MV-4-11 (cell line): Measurements from ENCODE around the gene PLEKHH1.
"Not testable (repeated sequence)": the region's sequence is repeated elsewhere in the genome, so short reads cannot be mapped to it uniquely, and the experiment has no call there.

ENCODE experiments used
- DNase-seq: peaks from one replicate; lab custom pipeline; 2025; lab: John Stamatoyannopoulos, UW

The PLEKHH1 gene

GRCh38 chr14:67583711-67584644 lies 50.9 kb downstream of the PLEKHH1 start:
- no peak for DNase-seq

GRCh38 chr14:67584978-67585377 lies 51.9 kb downstream of the PLEKHH1 start:
- DNase-seq = no peak

- DNase-seq = no peak
These were observed 53.3 kb downstream of the PLEKHH1 start for GRCh38 chr14:67586369-67586768.

- no peak for DNase-seq
These were observed 56.2 kb downstream of the PLEKHH1 start for GRCh38 chr14:67589204-67589770.

GRCh38 chr14:67593650-67594049 lies 60.6 kb downstream of the PLEKHH1 start:
- DNase-seq = not testable (repeated sequence)

- no peak for DNase-seq
These were observed 62.3 kb downstream of the PLEKHH1 start for GRCh38 chr14:67595392-67595791.

GRCh38 chr14:67599698-67600561 lies 66.8 kb downstream of the PLEKHH1 start, which contains the start of gene PIGH:
Gene PIGH (minus strand): TSS chr14:67600268. CDS start chr14:67600203, 65 bp downstream.
- peak; percentile 85 for DNase-seq

- not testable (repeated sequence) for DNase-seq
These were observed 67.5 kb downstream of the PLEKHH1 start for GRCh38 chr14:67600562-67600974.

- no peak for DNase-seq
These were observed 69.0 kb downstream of the PLEKHH1 start for GRCh38 chr14:67602076-67602475.

- DNase-seq = no peak
These were observed 70.0 kb downstream of the PLEKHH1 start for GRCh38 chr14:67602995-67603545.

- DNase-seq = no peak
These were observed 74.6 kb downstream of the PLEKHH1 start for GRCh38 chr14:67607646-67608045.

GRCh38 chr14:67609642-67610310 lies 76.7 kb downstream of the PLEKHH1 start:
- DNase-seq = no peak

- DNase-seq = peak; percentile 16
These were observed 77.4 kb downstream of the PLEKHH1 start for GRCh38 chr14:67610491-67610890.

- DNase-seq = peak; percentile 76
These were observed 85.5 kb downstream of the PLEKHH1 start for GRCh38 chr14:67618617-67619063.

- DNase-seq = peak; percentile 82
These were observed 86.5 kb downstream of the PLEKHH1 start, which contains the start of gene ARG2 for GRCh38 chr14:67619446-67620216. Gene ARG2 (plus strand): TSS chr14:67619920. CDS start chr14:67619978, 58 bp downstream.

- no peak for DNase-seq
These were observed 87.2 kb downstream of the PLEKHH1 start for GRCh38 chr14:67620217-67620785.

GRCh38 chr14:67622675-67623074 lies 89.6 kb downstream of the PLEKHH1 start:
- DNase-seq = peak; percentile 28

- no peak for DNase-seq
These were observed 90.0 kb downstream of the PLEKHH1 start for GRCh38 chr14:67623114-67623513.

GRCh38 chr14:67626131-67626530 lies 93.0 kb downstream of the PLEKHH1 start:
- not testable (repeated sequence) for DNase-seq

GRCh38 chr14:67627519-67627918 lies 94.4 kb downstream of the PLEKHH1 start:
- DNase-seq = no peak
